Activated CD4-positive, CD25-positive, alpha-beta regulatory T cell treated with anti-CD3 and anti-CD28 coated beads, Interleukin-2, amount 50 U/mL, for 16 hours (primary cell): ENCODE measurements around the gene VSIG2.

Source experiments
- DNase-seq: peaks from one replicate; pipeline ENCODE4 v3.0.0-alpha.2; 2020; ENCODE audit warnings: low read depth, low spot score

The VSIG2 gene

DNA sequence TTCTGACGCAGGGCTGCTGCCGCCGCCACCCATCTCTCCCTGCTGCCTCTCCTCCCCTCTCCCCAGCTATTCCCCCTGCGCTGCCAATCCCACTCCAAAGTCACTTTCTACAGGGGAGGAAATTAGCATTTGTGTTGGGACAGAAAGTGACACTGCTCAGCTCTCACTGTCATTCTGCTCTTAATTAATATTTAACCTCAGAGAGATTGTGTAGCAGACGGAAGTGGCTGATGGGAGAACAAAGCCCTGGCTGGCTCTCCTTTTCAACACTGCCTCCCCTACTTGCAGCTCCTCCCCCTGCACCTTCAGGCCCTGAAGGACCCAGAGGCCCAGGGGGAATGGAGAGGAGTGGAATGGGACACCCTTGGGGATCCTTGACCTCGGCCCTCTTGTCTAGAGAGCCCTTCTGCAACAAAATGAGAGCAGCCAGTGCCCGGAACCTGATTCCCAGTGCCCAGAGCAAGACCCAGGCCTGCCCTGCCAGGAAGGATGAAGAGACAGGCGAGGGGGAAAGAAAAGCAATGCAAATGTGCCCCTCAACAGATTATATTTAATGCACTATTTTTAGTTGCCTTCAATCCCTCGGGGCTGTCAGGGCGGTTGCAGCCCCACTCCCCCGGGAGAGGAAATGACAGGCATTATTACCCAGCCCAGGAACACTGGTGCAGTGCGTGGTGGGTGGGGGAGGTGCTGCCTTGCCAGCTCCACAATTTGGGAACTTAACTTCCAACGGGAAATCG lies 26.9 kb downstream of the VSIG2 start:
- no peak for DNase-seq

DNA sequence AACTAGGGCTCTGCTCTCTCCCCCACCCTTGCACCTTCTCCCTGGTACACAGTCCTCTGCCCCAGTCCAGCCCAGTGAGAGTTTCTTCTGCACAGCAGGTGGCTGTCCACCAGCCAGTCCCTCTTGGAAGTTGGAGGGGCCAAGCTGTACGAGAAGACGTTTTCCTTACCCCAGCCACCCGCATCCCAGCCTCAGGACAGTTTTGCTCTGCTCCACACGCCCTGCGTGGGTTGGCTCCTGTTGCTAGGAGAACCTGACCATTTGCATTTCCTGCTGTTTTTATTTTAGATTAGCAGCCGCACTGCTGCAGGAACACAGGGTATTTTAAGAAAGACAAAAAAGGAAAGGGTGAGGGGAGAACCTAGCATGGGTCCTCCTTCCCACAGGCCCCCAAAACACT lies 29.9 kb downstream of the VSIG2 start:
- no peak for DNase-seq

DNA sequence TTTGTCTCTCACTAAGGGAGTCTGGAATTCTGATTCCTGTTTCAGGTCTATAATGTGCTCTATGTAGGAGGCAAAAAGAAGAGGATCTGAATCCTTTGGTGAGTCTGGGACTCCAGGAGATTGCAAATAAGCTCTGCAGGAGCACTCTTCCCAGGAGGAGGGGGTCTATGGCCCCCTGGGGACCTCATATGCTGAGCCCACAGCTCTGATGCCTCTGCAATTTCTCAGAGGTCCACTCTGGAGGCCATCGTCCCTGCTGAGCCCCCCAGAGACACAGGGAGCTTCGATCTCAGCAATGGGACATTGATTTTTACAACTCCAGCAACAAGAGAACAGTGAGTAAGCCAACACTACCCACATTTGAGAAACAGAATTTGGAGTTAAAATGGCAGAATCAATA lies 32.5 kb downstream of the VSIG2 start:
- DNase-seq, result no peak

DNA sequence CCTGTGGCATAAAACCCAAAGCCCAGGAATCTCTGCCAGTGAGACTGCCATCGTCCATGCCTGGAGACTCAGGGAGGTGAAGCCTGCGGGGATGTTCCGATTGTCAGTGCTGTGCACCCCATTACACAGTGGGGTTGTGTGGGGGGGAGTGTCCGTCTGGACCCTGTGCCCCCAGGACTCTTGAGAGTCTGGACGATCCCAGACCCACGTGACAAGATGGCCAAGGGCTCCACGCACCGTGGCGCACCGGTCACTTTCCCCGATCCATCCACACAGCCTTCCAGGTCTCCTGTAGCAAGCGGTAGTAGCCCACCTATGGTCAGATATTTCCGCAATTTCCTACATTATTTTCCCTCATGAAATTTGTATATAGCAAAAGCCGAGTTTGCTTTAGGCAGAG lies 33.3 kb downstream of the VSIG2 start:
- no peak for DNase-seq

DNA sequence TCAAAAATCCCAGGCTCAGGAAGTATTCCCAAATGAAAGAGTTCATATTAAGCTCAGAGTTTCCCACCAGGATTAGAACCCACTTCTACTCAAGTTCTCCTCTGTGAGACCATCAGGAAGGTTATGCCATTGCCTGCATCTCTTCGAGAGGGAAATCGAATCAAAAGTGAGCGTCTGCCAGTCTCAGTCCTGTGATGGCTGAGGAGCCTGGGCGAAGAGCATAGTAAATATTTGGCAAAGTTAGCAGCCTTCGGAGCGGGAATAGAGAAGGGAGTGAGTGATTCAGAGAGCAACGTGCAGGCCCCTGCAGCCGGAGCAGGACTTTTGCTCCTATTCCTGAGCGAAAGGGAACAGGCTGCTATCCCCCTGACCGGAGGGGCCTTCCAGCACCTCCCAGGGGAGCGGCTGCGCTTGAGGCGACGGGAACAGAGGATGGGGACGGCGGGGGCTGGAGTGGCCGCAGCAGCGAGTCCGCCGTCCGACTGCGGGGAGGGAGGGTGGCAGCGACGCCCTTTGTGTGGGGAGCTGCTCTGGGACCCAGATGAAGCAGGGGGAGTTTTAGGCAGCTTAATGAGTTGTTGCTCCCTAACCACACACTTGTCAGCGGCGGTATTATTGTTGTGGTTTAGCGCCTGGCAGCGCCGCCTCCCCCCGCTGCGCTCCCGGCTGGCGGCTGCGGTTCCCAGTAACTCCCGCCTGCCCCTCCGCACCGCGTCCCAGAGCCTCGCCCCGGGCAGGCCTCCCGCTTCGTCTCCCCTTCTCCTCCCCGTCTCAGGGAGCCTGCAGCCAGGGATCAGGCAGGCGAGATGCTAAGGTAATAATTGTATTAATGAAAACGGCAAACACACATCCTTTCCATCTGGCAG lies 34.0 kb downstream of the VSIG2 start:
- DNase-seq, result no peak

DNA sequence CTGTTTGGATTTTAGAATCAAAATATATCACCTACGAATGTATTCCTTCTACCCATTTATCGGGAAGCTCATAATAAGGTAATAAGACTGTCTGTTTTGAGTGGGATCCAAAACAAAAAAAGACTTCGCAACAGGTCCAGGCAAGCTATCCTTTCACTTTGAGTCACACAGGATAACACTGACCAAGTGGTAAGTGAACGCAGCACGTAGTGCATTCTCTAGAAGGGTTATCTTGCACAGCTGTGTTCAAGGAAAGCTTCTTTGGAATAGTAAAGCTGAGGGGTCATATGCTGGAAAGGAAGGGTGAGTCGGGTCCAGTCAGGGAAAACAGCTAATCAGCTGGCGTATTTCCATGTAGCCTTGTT lies 34.7 kb downstream of the VSIG2 start:
- no peak for DNase-seq

DNA sequence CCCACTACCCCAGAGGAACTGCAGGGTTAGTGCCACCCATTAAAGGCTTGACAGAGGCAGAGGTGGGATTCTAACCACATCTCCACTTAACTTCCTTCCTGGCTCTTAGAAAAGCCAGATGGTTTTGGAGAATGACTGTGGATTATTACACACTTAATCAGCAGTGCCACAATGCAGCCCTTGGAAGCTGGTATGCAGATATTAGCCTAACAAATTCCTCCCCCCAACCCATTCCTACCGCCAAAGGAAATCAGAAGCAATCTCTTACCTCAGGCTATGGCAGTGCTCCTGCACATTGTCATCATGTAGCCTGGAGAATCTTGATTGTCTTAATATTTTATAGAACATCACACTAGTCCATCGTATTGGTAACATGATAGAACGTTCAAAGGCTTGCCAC lies 35.5 kb downstream of the VSIG2 start:
- no peak for DNase-seq

DNA sequence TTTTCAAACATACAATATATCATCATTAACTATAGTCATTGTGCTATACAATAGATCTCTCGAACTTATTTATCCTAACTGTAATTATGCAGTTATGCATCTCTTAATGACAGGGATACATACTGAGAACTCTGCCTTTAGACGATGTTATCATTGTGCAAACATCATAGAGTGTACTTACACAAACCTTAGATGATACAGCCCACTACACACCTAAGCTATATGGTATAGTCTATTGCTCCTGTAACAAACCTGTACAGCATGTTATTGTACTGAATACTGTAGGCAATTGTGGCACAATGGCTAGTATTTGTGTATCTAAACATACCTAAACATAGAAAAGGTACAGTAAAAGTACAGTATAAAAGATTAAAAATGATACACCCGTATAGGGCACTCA lies 39.7 kb downstream of the VSIG2 start:
- DNase-seq, result no peak

DNA sequence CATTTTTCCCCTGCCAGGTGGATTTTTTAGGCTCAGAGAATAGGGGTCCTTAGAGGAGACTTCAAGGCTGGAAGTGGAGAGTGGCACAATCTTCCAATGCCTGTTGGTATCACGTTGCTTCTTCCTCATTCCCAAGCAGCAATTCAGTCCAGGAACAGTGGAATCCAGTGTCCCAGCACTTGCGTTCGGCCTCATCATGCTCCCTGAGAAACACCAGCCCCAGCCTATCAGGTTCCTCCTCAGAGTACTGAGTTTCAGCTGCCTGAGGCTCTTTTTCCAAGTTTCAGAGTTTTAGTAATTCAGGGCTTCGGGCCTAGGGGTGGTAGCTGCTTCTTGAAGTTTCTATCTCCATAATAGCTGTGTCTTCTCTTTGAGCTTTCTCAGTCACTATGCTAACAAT lies 44.2 kb downstream of the VSIG2 start:
- no peak for DNase-seq

DNA sequence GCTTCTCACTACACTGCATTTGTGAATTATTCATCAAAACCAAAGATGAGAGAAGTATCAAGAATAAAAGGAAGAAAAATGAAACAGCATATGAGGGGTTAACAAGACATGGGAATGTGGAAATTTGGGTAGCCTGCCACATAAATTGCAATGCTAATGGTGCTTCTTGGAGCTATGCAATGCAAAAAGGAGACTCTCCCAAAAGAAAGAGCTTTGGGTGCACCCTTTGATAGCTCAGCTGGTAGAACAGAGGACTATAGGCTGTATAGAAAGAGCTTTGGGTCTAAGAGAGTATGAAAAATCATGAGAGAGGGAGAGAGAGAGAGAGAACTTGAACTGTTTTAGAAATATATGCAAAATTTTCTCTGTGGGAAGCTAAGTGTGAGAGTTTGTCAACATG lies 52.0 kb downstream of the VSIG2 start:
- DNase-seq, result no peak

DNA sequence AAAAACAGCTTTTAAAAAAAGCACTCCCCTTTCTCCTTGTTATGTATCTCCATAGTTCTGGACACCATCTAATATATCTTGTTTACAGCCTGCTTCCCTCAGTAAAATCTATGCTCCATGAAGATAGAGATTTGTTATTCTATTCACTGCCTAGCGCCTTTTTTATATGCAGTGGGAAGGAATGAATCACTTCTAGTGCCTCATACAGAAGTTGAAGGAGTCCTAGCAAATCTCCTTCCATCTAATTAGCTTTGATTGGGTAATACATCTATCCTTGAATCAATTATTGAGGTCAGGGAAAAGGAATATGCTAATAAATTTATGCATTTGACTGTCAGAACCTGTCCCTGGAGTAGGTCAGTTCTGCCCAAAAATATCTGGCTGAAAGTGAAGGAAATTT lies 52.5 kb downstream of the VSIG2 start:
- DNase-seq, result no peak
